GM13977 (cell line): Measurements from ENCODE around the gene RCOR1.

Experiments used
- DNase-seq: peaks from one replicate; pipeline ENCODE4 v3.0.0; 2012; ENCODE audit warnings: low spot score
- in situ Hi-C: fragments of 300-500 bp; cut with MboI; formaldehyde crosslinking; loops from one replicate; pipeline ENCODE4 v1.12.0; 2022; ENCODE audit warnings: low sequenced_read_pairs, low pct_unique_long_range_greater_than_20kb, mixed read lengths, inconsistent platforms; ENCODE audit not compliant: unreplicated experiment
- TF ChIP-seq, protein P1 (sequence below): IDR thresholded peaks from 2 replicates; pipeline ENCODE4 v1.5.1; 2012; ENCODE audit warnings: mild to moderate bottlenecking, control low read depth; ENCODE audit not compliant: insufficient read depth; ENCODE audit errors: extremely low read depth, missing control alignments

The RCOR1 gene

DNA sequence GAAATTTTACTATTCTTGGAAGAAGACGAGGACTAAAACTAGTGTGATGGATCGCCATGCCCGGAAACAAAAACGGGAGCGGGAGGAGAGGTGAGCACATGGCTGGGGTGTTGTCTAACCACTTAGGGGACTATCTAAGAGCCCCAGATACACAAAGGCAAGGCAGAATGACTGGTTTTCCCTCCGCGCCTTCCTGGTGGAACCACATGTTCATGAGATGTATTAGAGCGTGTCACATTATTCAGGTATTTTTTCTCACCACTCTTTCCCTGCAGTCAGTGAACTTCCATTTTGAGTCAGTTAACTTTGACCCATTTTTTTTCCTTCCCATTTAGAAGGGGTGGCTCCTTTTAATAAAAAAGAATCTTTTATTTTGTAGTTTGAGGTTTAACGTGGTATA, 116.0 kb downstream of the RCOR1 start:
- in situ Hi-C loops: no loop called here
- TF ChIP-seq, protein P1, sequence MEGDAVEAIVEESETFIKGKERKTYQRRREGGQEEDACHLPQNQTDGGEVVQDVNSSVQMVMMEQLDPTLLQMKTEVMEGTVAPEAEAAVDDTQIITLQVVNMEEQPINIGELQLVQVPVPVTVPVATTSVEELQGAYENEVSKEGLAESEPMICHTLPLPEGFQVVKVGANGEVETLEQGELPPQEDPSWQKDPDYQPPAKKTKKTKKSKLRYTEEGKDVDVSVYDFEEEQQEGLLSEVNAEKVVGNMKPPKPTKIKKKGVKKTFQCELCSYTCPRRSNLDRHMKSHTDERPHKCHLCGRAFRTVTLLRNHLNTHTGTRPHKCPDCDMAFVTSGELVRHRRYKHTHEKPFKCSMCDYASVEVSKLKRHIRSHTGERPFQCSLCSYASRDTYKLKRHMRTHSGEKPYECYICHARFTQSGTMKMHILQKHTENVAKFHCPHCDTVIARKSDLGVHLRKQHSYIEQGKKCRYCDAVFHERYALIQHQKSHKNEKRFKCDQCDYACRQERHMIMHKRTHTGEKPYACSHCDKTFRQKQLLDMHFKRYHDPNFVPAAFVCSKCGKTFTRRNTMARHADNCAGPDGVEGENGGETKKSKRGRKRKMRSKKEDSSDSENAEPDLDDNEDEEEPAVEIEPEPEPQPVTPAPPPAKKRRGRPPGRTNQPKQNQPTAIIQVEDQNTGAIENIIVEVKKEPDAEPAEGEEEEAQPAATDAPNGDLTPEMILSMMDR: no peak
- DNase-seq: peak; percentile 49

DNA sequence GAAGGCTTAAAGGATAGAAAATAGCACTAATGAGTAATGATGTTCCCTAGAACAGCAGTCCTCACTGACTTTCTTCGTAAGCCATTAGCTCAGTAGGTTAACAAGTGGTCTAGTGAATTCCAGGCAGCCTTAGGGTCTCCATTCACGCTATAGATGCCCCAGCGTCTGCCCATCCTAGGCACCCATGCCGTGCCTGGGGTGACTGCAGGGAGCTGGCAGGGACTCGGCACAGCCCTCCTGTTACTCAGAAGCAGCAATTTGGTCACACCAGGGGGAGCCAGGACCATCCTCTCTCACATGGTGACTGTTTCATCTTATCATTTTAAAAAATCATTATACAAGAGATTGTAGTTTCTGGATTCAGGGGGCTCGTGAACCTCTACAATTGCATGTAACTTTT, 118.8 kb downstream of the RCOR1 start:
- in situ Hi-C loops: no loop called here
- no peak for DNase-seq
- TF ChIP-seq, protein P1: no peak

DNA sequence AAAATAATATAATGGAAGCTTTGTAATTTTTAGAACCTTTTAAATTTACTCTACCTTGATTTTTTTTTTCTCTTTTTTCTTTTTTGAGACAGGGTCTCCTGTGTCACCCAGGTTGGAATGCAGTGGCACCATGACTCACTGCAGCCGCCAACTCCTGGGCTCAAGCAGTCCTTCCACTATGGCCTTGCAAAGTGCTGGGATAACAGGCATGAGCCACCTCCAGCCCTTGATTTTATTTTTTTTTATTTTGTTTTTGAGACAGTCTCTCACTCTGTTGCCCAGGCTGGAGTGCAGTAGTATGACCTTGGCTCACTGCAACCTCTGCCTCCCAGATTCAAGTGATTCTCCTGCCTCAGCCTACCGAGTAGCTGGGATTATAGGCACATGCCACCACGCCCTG, 119.5 kb downstream of the RCOR1 start:
- no peak for DNase-seq
- TF ChIP-seq, protein P1: no peak
- in situ Hi-C loops: no loop called here

DNA sequence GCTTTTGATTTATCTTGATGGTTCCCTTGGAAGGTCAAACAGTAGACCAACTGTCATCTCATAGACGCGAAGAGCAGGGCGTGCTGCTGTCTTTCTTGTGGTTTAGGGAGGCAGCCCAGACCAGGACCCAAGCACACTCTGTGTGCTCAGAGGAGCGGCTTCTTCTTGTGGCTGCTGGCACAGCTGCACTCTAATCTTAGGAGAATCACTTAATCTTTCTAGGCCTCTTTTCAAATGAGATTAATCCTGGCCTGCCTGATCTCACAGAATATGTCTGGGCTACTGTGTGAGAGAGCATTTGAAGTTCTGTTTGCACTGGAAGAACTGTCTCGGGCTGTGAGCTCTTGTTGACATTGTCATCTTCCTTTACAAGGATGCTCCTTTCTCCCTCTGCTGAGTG, 124.8 kb downstream of the RCOR1 start:
- TF ChIP-seq, protein P1: no peak
- in situ Hi-C loops: no loop called here

DNA sequence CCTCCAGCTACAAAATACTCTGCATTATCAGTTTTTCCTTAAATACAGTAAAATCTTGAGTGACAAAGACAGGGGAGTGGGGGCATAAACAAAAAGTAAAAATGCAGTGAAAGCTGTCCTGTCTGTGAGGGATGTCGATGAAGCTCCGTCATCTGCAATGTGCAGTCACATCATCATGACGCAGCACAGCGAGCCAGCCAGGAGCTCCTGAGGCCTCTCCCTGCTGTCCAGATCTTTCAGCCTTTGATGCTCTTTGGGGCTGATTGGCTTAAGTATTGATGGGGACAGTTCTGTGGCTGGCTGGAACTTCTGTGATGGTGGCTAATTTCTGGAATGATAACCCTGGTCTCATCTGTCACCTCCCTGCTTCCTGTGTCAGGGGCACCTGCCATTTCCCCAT, 130.2 kb downstream of the RCOR1 start:
- in situ Hi-C loops: no loop called here
- TF ChIP-seq, protein P1: no peak

More for the DNA sequence above, 124.8 kb downstream of the RCOR1 start:
- no peak for DNase-seq

DNA sequence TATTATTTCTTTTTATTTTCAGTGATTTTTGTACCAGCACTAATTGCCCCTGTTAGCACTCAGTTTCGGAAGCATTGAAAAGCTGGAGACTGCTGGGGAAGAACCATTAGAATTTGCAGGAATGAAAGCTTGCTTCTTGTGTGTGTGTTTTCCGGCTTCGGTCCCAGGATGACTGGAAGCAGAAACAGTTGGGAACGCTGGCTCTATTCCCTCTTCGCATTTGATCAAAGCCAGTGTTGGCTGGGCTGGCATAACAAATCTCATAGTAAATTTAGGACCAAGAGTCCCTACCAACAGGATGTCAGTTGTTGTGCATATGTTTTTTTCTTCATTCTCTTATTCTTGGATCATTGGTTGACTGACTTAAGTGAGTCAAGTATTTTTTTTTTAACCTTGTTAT, 131.2 kb downstream of the RCOR1 start:
- in situ Hi-C loops: no loop called here
- TF ChIP-seq, protein P1: no peak
- no peak for DNase-seq

More for the DNA sequence above, 130.2 kb downstream of the RCOR1 start:
- no peak for DNase-seq
